NOMO-1 (cell line): ENCODE measurements around the gene TCF19.

Experiments
- DNase-seq, 2 experiments: peaks; one replicate each; lab custom pipeline; 2025; ENCODE audit not compliant: unreplicated experiment in 2 of 2; lab: John Stamatoyannopoulos, UW

Gene TCF19

GRCh38 chr6:31158140-31158862 lies at the start of gene TCF19:
Gene TCF19, plus strand, starts transcription at chr6:31158589. Its CDS starts 881 bp downstream, at chr6:31159470.
- DNase-seq: peak; percentile 98 to 99

DNA sequence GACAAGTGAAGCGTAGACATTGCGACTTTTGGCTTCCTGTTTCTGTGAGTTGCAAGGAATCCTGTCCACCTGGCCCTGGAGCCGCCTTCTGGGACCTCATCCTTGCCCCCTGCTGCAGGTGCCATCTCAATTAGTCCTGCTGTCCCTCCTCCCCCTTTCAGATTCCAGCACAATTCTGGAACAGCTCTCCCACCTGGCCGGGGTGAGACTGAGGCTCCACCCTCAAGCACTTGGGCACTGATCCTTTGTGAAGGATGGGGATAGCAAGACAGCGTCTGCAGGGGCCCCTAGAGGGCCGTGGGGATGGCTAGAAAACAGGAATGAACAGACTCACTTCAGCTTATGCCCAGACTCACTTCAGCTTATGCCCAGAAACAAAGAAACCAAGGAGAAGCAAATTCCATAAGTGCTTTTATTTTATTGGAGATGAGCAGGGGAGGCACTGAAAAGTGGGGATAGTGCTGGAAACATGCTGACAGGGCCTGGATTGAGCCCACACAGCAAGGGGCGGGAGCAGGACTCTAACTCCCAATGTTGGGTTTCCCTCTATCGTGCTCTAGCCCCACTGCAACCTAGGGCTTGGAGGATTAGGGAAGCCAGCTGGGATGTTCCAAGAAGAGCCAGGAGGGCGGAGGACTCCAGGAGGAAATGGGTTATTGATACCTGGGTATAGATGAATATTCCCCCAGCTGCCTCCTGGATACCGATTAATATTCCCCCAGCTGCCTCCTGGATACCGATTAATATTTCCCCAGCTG lies 47.4 kb upstream of the TCF19 start:
- no peak for DNase-seq

- no peak for DNase-seq
Measured at GRCh38 chr6:31111712-31112111, 46.7 kb upstream of the TCF19 start.

DNA sequence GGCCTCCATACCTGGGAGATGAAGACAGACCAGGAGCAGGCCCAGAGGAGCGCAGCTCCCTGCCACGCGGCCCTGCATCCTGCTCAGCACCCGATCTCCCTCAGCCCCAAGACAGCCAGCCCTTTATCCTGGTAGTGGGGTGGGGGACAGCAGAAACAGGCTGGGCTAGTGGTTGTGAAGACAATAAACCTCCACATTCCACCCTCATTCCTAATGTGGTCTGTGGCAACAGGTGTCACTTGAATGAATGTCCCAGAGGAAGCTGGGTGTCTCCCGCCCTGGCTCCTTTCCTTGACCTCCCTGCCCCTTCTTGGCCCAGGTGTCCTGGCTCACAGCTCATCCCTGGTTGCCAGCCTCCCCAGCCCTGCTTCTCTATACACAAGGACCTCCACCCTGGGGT lies 45.9 kb upstream of the TCF19 start, which contains the start of gene C6orf15:
TSS of gene C6orf15 (minus strand) at position 98 of the 400 bp plus-strand sequence. CDS start at position 78, 20 bp downstream.
- DNase-seq: no peak

DNA sequence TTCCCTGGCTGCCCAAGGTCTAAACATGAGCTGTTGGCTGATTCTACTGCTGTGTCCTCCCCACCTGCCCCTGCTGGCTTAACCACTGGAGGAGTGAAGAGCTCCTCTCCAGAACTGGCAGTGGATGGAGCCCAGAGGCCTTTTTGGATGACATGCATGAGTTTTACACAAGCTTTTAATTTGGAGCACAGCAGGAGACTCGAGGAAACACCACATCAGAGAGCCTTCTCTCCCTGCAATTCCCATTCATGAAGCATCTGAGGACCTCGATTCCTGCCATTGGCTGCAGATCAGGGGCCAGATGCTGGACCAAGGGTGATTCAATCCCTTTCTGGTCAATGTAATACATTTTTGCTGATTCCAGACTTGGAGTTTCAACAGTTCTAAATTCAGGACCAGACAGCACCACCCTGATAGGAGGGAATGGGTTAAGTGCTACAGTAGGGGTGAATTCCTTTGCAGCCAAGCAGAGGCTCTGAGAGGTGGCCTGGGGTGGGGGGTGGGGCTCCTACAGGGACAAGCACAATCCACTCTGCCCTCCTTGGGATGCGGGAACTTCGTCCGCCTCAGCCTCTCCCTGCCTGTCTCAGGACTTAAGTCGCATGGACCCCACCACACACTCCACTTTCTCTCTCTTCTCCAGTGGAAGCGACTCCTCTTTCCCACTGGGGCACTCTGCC lies 44.4 kb upstream of the TCF19 start:
- DNase-seq: no peak

DNA sequence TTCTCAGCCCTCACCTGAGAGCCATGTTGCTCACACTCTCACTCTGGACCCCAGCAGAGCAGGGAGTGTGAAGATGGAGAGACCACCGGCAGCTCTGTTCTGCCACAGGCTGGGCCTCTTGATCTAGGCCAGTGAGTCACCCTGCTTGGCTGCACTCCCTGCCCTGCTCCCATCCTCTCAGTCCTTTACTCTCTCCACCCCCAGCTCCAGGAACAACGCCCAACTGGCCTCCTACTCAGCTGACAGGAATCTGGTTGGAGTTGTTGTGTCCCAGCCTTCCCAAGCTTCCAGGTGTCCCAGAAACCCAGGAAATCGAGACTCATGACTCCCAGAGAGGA lies 43.9 kb upstream of the TCF19 start, which contains the start of gene PSORS1C1:
TSS of gene PSORS1C1 (plus strand) at position 260 of the 338 bp plus-strand sequence. CDS start 14,833 bp downstream, outside the sequence.
- DNase-seq: no peak

- no peak for DNase-seq
Measured at GRCh38 chr6:31114970-31115849, 43.2 kb upstream of the TCF19 start.

DNA sequence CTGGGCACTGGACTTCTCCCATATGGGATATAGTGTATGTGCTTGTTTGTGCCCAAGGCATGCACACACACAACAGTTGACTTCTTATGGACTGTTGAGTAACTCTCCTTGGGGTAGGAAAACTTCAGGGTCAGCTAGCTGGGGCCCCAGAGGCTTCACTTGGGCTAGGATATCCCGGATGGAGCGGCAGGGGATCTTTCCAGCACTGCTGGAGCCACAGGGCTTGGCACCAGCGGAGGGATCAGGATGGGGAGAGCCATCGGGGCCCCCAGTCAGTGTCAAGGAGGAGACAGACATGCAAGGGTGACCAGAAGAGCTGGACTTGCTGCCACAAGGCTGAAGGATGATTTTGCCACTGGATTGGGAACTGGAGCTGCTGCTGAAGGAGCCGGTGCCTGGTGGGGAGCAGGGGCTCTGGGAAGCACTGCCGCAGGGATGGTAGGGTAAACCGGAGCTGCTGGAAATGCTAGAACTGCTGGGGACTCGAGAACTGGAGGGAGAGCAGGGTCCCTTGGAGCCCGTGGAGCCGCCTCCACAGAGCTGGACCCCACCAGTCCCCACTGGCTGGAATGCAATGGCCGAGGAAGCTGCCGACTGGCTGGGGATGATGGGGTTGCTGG lies 42.3 kb upstream of the TCF19 start:
- no peak for DNase-seq

DNA sequence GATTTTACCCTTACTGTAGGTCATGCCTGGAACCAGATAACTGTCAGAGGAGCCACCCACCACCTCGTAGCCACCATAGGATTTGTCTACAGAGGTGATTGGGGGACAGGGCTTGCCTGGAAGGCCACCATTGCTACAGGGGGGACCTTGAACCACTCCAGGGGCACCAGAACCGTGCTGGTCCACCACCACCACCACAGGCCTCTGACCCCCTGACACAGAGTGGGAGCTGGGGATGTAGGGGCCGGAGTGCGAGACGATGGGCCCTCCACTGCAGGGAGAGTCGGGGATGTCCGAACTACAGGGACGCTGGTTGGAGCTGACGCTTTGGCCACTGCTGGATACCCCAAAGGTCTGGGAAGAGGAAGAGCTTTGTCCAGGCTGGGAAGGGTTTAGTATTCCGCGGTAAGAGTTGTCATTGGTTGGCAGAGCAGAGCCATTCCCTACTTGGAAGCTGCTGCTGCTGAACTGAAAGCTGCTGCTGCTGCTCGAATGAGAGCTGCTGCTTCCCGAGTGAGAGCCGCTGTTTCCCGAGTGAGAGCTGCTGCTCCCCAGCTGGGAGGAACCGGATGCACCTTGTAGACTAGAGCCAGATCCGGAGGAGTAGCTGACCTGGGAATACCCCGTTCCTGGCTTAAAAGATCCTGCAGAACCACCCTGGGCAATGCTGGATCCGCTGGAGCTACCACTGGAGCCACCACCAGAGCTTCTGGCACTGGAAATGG lies 41.6 kb upstream of the TCF19 start:
- DNase-seq: no peak

GRCh38 chr6:31118178-31118577 lies 40.2 kb upstream of the TCF19 start:
- no peak for DNase-seq

GRCh38 chr6:31120151-31120915 lies 38.1 kb upstream of the TCF19 start, which contains the start of gene CDSN:
Gene CDSN, minus strand, starts transcription at chr6:31120446. Its CDS starts 27 bp downstream, at chr6:31120419.
- DNase-seq: no peak

DNA sequence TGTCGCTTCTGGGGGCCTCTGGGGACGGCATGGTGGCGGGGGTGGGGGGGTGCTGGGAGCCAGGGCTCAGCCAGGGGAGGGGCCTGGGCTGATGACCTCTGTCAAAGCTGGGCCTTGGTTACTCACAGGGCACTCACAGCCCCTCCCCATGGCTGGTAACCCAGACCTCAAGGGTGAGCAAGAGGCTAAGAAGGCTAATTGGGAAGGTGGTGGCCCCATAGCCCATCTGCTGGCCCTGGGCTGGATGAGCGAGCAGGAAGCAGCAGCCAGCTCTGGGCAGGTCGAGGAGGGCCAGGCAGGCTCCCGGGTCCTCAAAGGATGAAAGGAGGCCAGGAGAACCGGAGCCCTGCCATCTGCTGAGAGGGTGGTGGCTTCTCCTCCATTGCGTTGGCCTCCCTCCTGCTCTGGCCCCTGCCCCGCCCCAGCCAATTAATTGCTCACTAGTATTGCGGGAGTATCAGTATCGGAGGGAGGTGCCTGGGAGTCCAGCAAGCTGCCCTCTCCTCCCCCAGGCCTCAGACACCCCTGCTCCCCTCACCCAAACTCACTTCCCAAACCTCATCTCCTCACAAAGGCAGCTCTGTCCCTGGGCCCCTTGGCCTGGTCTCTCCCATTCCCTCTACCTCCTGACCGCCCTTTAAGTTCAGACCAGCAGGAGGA lies 37.1 kb upstream of the TCF19 start:
- no peak for DNase-seq

DNA sequence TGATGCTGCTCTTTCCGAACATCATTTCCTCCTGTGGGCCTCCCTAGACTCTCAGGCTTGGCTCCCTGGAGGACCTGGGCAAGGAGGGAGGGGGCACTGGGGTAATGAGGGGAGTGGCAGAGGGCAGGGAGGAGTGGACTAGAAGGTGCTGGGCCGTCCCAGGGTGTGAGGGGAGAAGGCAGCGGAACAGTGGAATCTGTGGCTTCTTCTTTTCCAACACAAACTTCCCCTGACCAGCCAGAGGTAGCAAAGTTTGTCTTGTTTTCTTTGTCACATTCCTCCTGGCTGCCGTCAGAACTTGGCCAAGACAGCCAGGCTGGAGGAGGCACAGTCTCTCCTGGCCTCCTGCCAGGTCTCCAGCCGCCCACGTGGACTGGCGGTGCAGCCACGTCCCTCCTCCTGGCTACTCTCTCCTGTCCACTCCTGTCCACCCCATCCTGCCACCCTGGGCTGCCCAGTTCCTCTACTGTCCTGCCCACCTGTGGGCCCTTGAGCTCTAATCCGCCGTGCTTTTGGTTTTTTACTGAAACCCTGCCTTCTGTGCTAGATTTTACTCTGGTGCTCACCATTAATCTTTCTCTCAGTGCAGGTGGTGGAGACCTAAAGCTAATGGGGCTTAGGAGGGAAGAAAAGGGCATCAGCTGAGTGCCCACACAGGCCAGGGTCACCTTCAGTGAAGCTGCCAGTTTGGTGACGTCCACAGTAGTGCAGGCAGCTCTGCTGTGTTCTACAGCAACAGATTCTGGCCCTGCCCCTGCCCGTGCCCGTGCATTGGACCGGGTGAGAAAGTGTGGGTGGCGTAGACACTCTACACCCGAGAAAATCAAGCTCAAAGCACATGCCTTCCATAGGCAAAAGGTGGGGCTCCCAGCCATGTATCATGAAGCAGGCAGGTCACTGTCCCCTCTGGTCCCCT lies 35.3 kb upstream of the TCF19 start:
- no peak for DNase-seq

DNA sequence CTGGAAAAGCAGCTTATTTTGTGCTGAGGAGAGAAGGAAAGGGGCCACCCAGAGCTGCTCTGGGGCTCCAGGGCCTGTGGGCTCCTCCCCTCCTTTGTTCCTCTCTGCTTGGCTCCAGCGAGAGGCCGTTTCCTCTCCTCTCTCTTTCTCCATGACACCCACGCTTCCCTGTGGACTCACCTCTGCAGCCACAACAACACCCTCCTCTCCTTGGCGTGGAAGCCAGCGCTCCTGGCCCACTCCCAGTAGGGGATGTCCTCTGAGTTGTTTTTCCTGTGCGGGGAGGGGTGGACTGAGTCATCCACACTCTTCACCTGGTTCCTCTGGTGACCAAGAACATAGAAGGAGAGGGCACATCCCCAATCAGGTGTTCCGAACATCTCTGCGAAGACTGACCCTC lies 33.2 kb upstream of the TCF19 start:
- no peak for DNase-seq

DNA sequence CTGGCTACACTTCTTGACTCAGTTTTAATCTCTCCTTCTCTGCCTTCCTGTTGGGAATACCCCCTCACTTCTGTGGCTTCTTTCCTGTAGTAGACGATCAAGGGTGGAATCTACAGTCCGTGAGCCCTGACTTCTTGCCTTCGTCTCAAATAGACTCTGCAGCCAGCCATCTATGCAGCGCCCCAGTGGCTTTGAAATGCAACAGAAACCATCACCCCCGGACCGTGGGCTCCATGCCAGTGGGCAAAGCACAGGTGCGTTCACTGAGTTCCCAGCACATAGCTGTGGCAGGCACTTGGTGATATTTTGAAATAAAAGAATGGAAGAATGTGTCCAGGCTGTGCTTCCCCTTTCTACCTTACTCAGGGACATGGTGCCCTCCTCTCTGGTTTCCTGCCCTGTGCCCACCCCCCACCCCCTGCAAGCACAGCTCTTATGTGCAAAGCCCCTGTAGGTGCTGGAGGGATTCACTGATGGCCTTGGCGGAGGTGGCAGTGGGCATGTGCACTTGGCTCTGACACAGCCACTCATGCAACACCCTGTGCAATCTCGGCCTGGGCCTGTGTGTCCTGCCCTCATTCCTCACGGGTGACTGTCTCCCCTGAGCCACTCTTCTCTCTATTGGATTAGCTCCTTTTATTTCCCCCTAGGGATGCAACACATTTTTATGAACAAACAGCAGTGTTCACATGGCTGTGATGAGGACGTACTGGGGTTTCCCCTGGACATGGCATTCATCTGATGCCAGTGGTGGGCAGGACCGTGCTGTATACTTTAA lies 32.6 kb upstream of the TCF19 start:
- no peak for DNase-seq
